DND-41 (cell line): ENCODE results near the gene VASH2.

Source experiments
- ATAC-seq: fragments of 200-7000 bp; cut with Tn5 transposase; 3 replicates; pipeline ENCODE4 v1.9.1; 2021; ENCODE audit warnings: low read depth; ENCODE audit not compliant: insufficient read depth
- DNase-seq: peaks from one replicate; pipeline ENCODE4 v3.0.0-alpha.2; 2020
- H2AFZ ChIP-seq: 2 replicates; pipeline ENCODE4 v1.6.0; 2012; ENCODE audit warnings: low read depth, low read length
- H3K27ac ChIP-seq: 2 replicates; pipeline ENCODE4 v1.5.1; 2012; ENCODE audit warnings: low read length, inconsistent platforms
- H3K27me3 ChIP-seq: fragments of 200-600 bp; sonication (generic); 2 replicates; pipeline ENCODE4 v1.6.0; 2012; ENCODE audit warnings: low read length, mild to moderate bottlenecking, inconsistent platforms; ENCODE audit not compliant: insufficient read depth, poor library complexity
- H3K36me3 ChIP-seq: 2 replicates; pipeline ENCODE4 v1.5.1; 2012; ENCODE audit warnings: low read length, inconsistent platforms; ENCODE audit not compliant: insufficient read depth
- H3K4me1 ChIP-seq: 2 replicates; pipeline ENCODE4 v1.5.1; 2012; ENCODE audit warnings: mild to moderate bottlenecking, low read length; ENCODE audit not compliant: insufficient read depth
- H3K4me2 ChIP-seq: 2 replicates; pipeline ENCODE4 v1.6.0; 2012; ENCODE audit warnings: mild to moderate bottlenecking, moderate library complexity, low read length, inconsistent platforms; ENCODE audit not compliant: insufficient read depth
- H3K4me3 ChIP-seq, 2 experiments: fragments of 200-600 bp in 1 of 2; shearing (Covaris generic) in 1 of 2; 2 replicates each; pipeline ENCODE4 v1.5.1; 2012 to 2016; ENCODE audit warnings: inconsistent platforms in 2 of 2, low read length in 2 of 2, mild to moderate bottlenecking in 2 of 2, low read depth in 1 of 2, moderate library complexity in 1 of 2
- H3K79me2 ChIP-seq: 2 replicates; pipeline ENCODE4 v1.6.0; 2012; ENCODE audit warnings: low read length, inconsistent platforms; ENCODE audit not compliant: insufficient read depth
- H3K9ac ChIP-seq: 2 replicates; pipeline ENCODE4 v1.6.0; 2012; ENCODE audit warnings: low read depth, mild to moderate bottlenecking, inconsistent platforms, low read length, moderate library complexity
- H3K9me3 ChIP-seq: 2 replicates; pipeline ENCODE4 v1.5.1; 2012; ENCODE audit warnings: low read length, moderate library complexity, mild to moderate bottlenecking, inconsistent platforms; ENCODE audit not compliant: insufficient read depth, severe bottlenecking
- H4K20me1 ChIP-seq: 2 replicates; pipeline ENCODE4 v1.6.0; 2012; ENCODE audit warnings: low read length; ENCODE audit not compliant: insufficient read depth
- CTCF ChIP-seq: IDR thresholded peaks from 2 replicates; pipeline ENCODE4 v1.5.1; 2012; ENCODE audit warnings: borderline replicate concordance, low read length, moderate library complexity, mild to moderate bottlenecking; ENCODE audit not compliant: poor library complexity, severe bottlenecking; ENCODE audit errors: extremely low read depth
- EZH2 ChIP-seq: IDR thresholded peaks from 3 replicates; pipeline ENCODE4 v1.6.1; 2012; ENCODE audit warnings: borderline replicate concordance, low read depth, mild to moderate bottlenecking, moderate library complexity, low read length, inconsistent platforms; ENCODE audit not compliant: severe bottlenecking

Gene VASH2

GRCh38 chr1:212920896-212921295 is 29.4 kb upstream of the VASH2 start:
- no peak for ATAC-seq
- Histone ChIP-seq H3K79me2 (no peaks in the 10 kb centered on the region), H3K9me3 (no peaks in the 10 kb centered on the region), H3K36me3 (no peaks in the 10 kb centered on the region), H3K4me2 (no peak overlapping the region), H3K27ac (no peak overlapping the region), H3K4me1 (no peaks in the 10 kb centered on the region), H3K9ac (no peak overlapping the region), H3K4me3 (no peak overlapping the region), H2AFZ (no peak overlapping the region), H4K20me1 (0 out of 2 replicates have a peak, but pooled peaks cover 5% of the 10 kb centered on the region), H3K27me3 (peaks cover 11% of the 10 kb centered on the region)
- peak; percentile 45 for TF ChIP-seq CTCF
- TF ChIP-seq EZH2 = no peak
- no peak for DNase-seq

GRCh38 chr1:212922016-212922415 is 28.3 kb upstream of the VASH2 start:
- Histone ChIP-seq H3K4me3 (no peak overlapping the region), H3K27me3 (peaks cover 8% of the 10 kb centered on the region), H3K4me2 (no peak overlapping the region), H4K20me1 (0 out of 2 replicates have a peak, but pooled peaks cover 5% of the 10 kb centered on the region), H3K9ac (no peak overlapping the region), H3K79me2 (no peaks in the 10 kb centered on the region), H3K9me3 (no peaks in the 10 kb centered on the region), H3K27ac (no peak overlapping the region), H2AFZ (no peak overlapping the region), H3K36me3 (no peaks in the 10 kb centered on the region), H3K4me1 (no peaks in the 10 kb centered on the region)
- no peak for DNase-seq
- no peak for TF ChIP-seq EZH2
- no peak for TF ChIP-seq CTCF
- ATAC-seq = no peak

GRCh38 chr1:212926372-212926771 is 24.0 kb upstream of the VASH2 start:
- no peaks in the 10 kb centered on the region for H4K20me1 ChIP-seq
- no peak for DNase-seq
- H3K4me3 ChIP-seq = no peak overlapping the region
- H3K4me1 ChIP-seq = no peaks in the 10 kb centered on the region
- no peaks in the 10 kb centered on the region for H3K36me3 ChIP-seq
- no peak overlapping the region for H3K4me2 ChIP-seq
- ATAC-seq = no peak
- H3K27me3 ChIP-seq = peaks cover under 1% of the 10 kb centered on the region
- H3K27ac ChIP-seq = no peak overlapping the region
- no peak overlapping the region for H2AFZ ChIP-seq
- H3K9me3 ChIP-seq = no peaks in the 10 kb centered on the region
- H3K9ac ChIP-seq = no peak overlapping the region
- H3K79me2 ChIP-seq = no peaks in the 10 kb centered on the region
- TF ChIP-seq CTCF = no peak
- TF ChIP-seq EZH2 = no peak
